Tibial nerve (tissue), 4 donors: ENCODE data around the gene SLC25A11. TPM values are rescaled to one million over a fixed set of nuclear protein-coding genes. Genes with fewer than 3 reads are reported as not detected.

ENCODE experiments used
- DNase-seq, 2 donors: peaks; one replicate each; pipeline ENCODE4 v3.0.0-alpha.2; 2019; ENCODE audit warnings: low spot score in 2 of 2
- H3K27ac ChIP-seq, 4 donors: fragments of 200-600 bp; sonication (generic) in 3 of 4; one replicate each; pipeline ENCODE4 v1.5.1; 2017 to 2019; ENCODE audit warnings: mild to moderate bottlenecking in 1 of 4
- H3K27me3 ChIP-seq, 2 donors: fragments of 200-600 bp; sonication (generic) in 1 of 2; one replicate each; pipeline versions ENCODE4 v1.5.1 to v1.6.0; 2017 to 2019
- H3K36me3 ChIP-seq, 3 donors: fragments of 200-600 bp; sonication (generic); one replicate each; pipeline ENCODE4 v1.5.1; 2018 to 2019
- H3K4me1 ChIP-seq, 4 donors: fragments of 200-600 bp; sonication (generic) in 3 of 4; one replicate each; pipeline ENCODE4 v1.5.1; 2017 to 2019
- H3K4me3 ChIP-seq, 4 donors: fragments of 200-600 bp; sonication (generic) in 3 of 4; one replicate each; pipeline ENCODE4 v1.5.1; 2017 to 2019; ENCODE audit warnings: mild to moderate bottlenecking in 1 of 4, moderate library complexity in 1 of 4
- H3K9me3 ChIP-seq, 4 donors: fragments of 200-600 bp; sonication (generic) in 3 of 4; one replicate each; pipeline ENCODE4 v1.5.1; 2017 to 2019
- CTCF ChIP-seq, 5 experiments: fragments of 200-600 bp in 3 of 5; fragments of 450-650 bp in 2 of 5; sonication (generic) in 3 of 5; IDR thresholded peaks; one replicate each; pipeline ENCODE4 v1.5.1; 2016 to 2019; ENCODE audit warnings: antibody characterized with exemption in 5 of 5, mild to moderate bottlenecking in 3 of 5, moderate library complexity in 2 of 5
- EP300 ChIP-seq, 2 donors: sonication (generic); formaldehyde crosslinking; IDR thresholded peaks; one replicate each; pipeline ENCODE4 v1.6.1; 2017; ENCODE audit warnings: antibody characterized with exemption in 2 of 2, mild to moderate bottlenecking in 1 of 2
- POLR2A ChIP-seq, 2 donors: fragments of 450-650 bp; IDR thresholded peaks; one replicate each; pipeline ENCODE4 v1.6.1; 2017; ENCODE audit warnings: antibody characterized with exemption in 2 of 2, mild to moderate bottlenecking in 2 of 2, moderate library complexity in 2 of 2
- WGBS, 2 donors: methylation state at CpG; one replicate each; pipeline ENCODE4 v1.1.5; 2018; 5-methylcytosine and 5-hydroxymethylcytosine counted together
- total RNA-seq, 4 donors: library from RNA; depleted of rRNA; stranded (reverse); fragments of >200 nt; gene quantifications; one replicate each; pipeline ENCODE4 v1.1.0, GENCODE V29; 2016

Gene SLC25A11
- total RNA-seq, 4 donors from 2014 or later = 30.3 to 42.8 (median 32.3) TPM

- H3K36me3 ChIP-seq = peaks cover 6 to 88% (median 32%) of the 10 kb centered on the region in 3 donors
These were observed 45.9 kb downstream of the SLC25A11 start for GRCh38 chr17:4893721-4894560.

DNA sequence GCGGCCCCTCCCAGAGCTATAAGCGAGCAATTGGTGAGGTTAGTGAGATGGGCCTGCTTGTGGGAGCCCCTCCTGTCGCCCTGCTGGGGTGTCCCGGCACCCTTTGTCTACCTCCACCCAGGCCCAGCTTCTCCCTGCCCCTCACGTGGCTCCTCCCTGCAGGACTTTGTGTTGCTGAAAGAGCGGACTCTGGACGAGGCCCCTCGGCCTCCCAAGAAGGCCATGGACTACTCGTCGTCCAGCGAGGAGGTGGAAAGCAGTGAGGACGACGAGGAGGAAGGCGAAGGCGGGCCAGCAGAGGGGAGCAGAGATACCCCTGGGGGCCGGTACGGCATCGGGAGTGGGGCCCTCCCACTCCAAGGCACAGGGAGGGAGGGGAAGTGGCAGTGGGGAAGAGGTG lies 46.6 kb downstream of the SLC25A11 start:
- H3K4me1 ChIP-seq = peaks cover 0 to under 1% (median 0%) of the 10 kb centered on the region in 4 donors
- no peak for DNase-seq
- H3K4me3 ChIP-seq = no peak overlapping the region
- peaks cover 6 to 93% (median 32%) of the 10 kb centered on the region in 3 donors for H3K36me3 ChIP-seq
- no peaks in the 10 kb centered on the region for H3K27me3 ChIP-seq
- TF ChIP-seq CTCF (IDR thresholded peaks at IDR 0.05) = no peak
- no peak for TF ChIP-seq EP300 (IDR thresholded peaks at IDR 0.05)
- no peak for TF ChIP-seq POLR2A (IDR thresholded peaks at IDR 0.05)
- H3K27ac ChIP-seq = no peak overlapping the region
- 79 to 84% methylated on average over 18 of the region's 18 CpGs for WGBS, 2 donors
- H3K9me3 ChIP-seq = no peaks in the 10 kb centered on the region

More at GRCh38 chr17:4893721-4894560, 45.9 kb downstream of the SLC25A11 start:
- 83% methylated on average over 27 of the region's 31 CpGs for WGBS, 2 donors
- Histone ChIP-seq H3K27me3 (peaks cover 0 to 3% of the 10 kb centered on the region in 2 donors), H3K4me1 (peaks cover 0 to 7% (median 4%) of the 10 kb centered on the region in 4 donors), H3K9me3 (no peaks in the 10 kb centered on the region), H3K4me3 (no peak overlapping the region), H3K27ac (no peak overlapping the region)
- no peak for DNase-seq
- TF ChIP-seq POLR2A (IDR thresholded peaks at IDR 0.05) = no peak
- no peak for TF ChIP-seq CTCF (IDR thresholded peaks at IDR 0.05)
- TF ChIP-seq EP300 (IDR thresholded peaks at IDR 0.05) = no peak

DNA sequence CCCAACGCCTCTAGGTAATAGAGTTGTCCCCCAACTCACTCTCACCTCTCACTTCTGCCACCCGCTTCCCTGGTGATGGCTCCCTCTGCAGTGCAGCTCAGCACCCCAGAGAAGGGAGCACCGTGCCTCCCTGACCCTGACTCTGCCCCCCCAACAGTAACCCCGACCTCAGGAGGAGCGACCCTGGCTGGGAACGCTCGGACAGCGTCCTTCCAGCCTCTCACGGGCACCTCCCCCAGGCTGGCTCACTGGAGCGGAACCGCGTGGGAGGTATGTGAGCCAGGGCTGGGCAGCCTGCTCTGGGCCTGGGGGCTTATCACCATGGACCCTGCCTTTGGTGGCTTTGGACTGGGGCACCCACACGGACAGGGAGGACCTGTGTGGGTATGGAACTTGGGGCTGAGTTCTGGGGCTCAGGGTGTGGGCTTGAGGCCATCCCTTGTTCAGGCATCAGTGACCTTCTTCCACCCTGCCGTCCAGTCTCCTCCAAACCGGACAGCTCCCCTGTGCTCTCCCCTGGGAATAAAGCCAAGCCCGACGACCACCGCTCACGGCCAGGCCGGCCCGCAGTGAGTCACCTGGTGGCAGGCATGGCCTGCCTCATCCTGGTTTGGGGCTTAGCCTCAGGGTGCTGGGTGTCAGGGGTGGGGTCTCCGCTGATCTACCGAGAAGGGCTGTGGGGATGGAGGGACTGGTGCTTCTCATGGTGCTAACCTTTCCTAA lies 47.2 kb downstream of the SLC25A11 start:
- TF ChIP-seq POLR2A (IDR thresholded peaks at IDR 0.05) (no peak), EP300 (IDR thresholded peaks at IDR 0.05) (no peak), CTCF (IDR thresholded peaks at IDR 0.05) (no peak)
- H3K4me3 ChIP-seq = no peak overlapping the region
- DNase-seq = no peak
- WGBS, 2 donors = 75 to 80% methylated on average over 14 to 19 of the region's 23 CpGs
- H3K27me3 ChIP-seq = no peaks in the 10 kb centered on the region
- no peaks in the 10 kb centered on the region for H3K9me3 ChIP-seq
- no peaks in the 10 kb centered on the region for H3K4me1 ChIP-seq
- H3K27ac ChIP-seq = no peak overlapping the region
- peaks cover 6 to 98% (median 33%) of the 10 kb centered on the region in 3 donors for H3K36me3 ChIP-seq

DNA sequence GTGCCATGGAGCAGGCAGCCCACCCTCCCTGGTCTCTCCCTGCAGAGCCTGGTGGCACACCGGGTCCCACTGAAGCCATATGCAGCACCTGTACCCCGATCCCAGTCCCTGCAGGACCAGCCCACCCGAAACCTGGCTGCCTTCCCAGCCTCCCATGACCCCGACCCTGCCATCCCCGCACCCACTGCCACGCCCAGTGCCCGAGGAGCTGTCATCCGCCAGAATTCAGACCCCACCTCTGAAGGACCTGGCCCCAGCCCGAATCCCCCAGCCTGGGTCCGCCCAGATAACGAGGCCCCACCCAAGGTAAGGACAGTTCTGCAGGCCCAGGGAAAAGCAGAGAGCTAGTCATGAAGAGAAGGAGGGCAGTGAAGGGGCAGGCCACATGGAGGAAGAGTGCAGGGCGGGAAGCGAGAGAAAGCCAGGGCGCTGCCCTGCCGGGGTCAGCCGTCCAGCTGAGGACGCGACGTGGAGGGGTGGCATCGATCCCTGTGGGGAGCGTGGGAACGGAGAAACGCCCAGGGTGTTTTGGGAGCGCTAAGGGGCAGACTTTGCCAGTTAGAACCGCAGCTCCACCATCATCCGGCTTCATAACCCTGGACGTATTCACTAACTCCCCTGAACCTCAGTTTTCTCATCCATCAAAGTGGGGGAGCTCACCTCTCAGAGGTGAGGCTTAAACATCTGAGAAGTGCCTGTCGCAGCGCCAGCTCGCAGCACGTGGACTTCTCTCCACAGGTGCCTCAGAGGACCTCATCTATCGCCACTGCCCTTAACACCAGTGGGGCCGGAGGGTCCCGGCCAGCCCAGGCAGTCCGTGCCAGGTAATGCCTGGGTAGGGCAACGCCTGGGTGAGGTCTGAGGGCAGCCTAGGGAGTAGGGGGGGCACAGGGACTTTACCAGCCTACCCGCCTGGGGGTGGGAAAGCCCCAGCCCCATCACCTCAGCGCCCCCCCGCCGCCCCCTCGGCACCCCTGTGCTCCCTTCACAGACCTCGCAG lies 48.1 kb downstream of the SLC25A11 start:
- Histone ChIP-seq H3K27me3 (no peaks in the 10 kb centered on the region), H3K4me3 (no peak overlapping the region), H3K9me3 (no peaks in the 10 kb centered on the region), H3K27ac (no peak overlapping the region), H3K4me1 (no peaks in the 10 kb centered on the region), H3K36me3 (peaks cover 10 to 98% (median 41%) of the 10 kb centered on the region in 3 donors)
- TF ChIP-seq CTCF (IDR thresholded peaks at IDR 0.05) = no peak
- no peak for TF ChIP-seq POLR2A (IDR thresholded peaks at IDR 0.05)
- TF ChIP-seq EP300 (IDR thresholded peaks at IDR 0.05) = no peak
- no peak for DNase-seq
- WGBS, 2 donors = 91 to 92% methylated on average over 42 of the region's 42 CpGs
